ENCODE data around the gene GARIN5B. TPM values are rescaled to one million over a fixed set of nuclear protein-coding genes. Genes with fewer than 3 reads are reported as not detected.

GARIN5B gene
- total RNA-seq, 3 donors from 2014 or later (not counting 1 experiment from before 2014, with no cell fraction given) = not detected

GRCh38 chr19:55391191-55391670 lies 28.2 kb upstream of the GARIN5B start:
- DNase-seq (no peak), ATAC-seq (no peak)
- H3K4me1 ChIP-seq (ENCODE audit: control insufficient read depth, insufficient read depth, low read length) = peaks cover 42% of the 10 kb centered on the region
- H3K9me3 ChIP-seq (ENCODE audit: control insufficient read depth, insufficient read depth, low read length) = no peaks in the 10 kb centered on the region
- H3K36me3 ChIP-seq (ENCODE audit: control insufficient read depth, insufficient read depth, low read length) = peaks cover 43% of the 10 kb centered on the region
- Mint-ChIP-seq H3K27me3 (ENCODE audit: low read depth in 2 of 2) (no peaks in the 10 kb centered on the region), H3K4me1 (peaks cover 24 to 45% of the 10 kb centered on the region in 2 donors), H3K27ac (peak overlapping the region in 1 of 2 donors; percentile 80), H3K9me3 (no peaks in the 10 kb centered on the region), H3K4me3 (no peak overlapping the region), H3K36me3 (no peaks in the 10 kb centered on the region)
- no peak overlapping the region for H3K27ac ChIP-seq (ENCODE audit: low read length)
- 86% methylated on average over 10 of the region's 12 CpGs for WGBS (ENCODE audit: insufficient coverage)
- intact Hi-C loops (cut with micrococcal nuclease) = no loop called here
- no peak for TF ChIP-seq CTCF (IDR thresholded peaks at IDR 0.05)
- no peak overlapping the region for H3K4me3 ChIP-seq (ENCODE audit: low read length)
- no peaks in the 10 kb centered on the region for H3K27me3 ChIP-seq (ENCODE audit: control insufficient read depth, insufficient read depth, low read length)

- no peak for DNase-seq
Measured at GRCh38 chr19:55390461-55390880, 27.4 kb upstream of the GARIN5B start.

GRCh38 chr19:55389386-55390317 lies 26.6 kb upstream of the GARIN5B start:
- intact Hi-C loops (cut with micrococcal nuclease) = no loop called here
- Histone ChIP-seq H3K4me3 (ENCODE audit: low read length) (no peak overlapping the region), H3K4me1 (ENCODE audit: control insufficient read depth, insufficient read depth, low read length) (peaks cover 49% of the 10 kb centered on the region), H3K27ac (ENCODE audit: low read length) (no peak overlapping the region), H3K36me3 (ENCODE audit: control insufficient read depth, insufficient read depth, low read length) (peaks cover 43% of the 10 kb centered on the region), H3K27me3 (ENCODE audit: control insufficient read depth, insufficient read depth, low read length) (no peaks in the 10 kb centered on the region), H3K9me3 (ENCODE audit: control insufficient read depth, insufficient read depth, low read length) (no peaks in the 10 kb centered on the region)
- ATAC-seq (no peak), DNase-seq (no peak)
- WGBS (ENCODE audit: insufficient coverage) = 91% methylated on average over 21 of the region's 21 CpGs
- no peak for TF ChIP-seq CTCF (IDR thresholded peaks at IDR 0.05)
- Mint-ChIP-seq H3K27ac (peak overlapping the region; percentile 80 to 81), H3K4me1 (peaks cover 36 to 61% of the 10 kb centered on the region in 2 donors), H3K4me3 (peak overlapping the region; percentile 49), H3K36me3 (no peaks in the 10 kb centered on the region), H3K27me3 (ENCODE audit: low read depth in 2 of 2) (no peaks in the 10 kb centered on the region), H3K9me3 (no peaks in the 10 kb centered on the region)

More at GRCh38 chr19:55390461-55390880, 27.4 kb upstream of the GARIN5B start:
- H3K27ac ChIP-seq (ENCODE audit: low read length) = no peak overlapping the region
- no peak for TF ChIP-seq CTCF (IDR thresholded peaks at IDR 0.05)
- no peak for ATAC-seq
- H3K4me3 Mint-ChIP-seq = no peak overlapping the region
- H3K27ac Mint-ChIP-seq = peak overlapping the region in 1 of 2 donors; percentile 80
- H3K4me1 Mint-ChIP-seq = peaks cover 31 to 52% of the 10 kb centered on the region in 2 donors
- H3K27me3 ChIP-seq (ENCODE audit: control insufficient read depth, insufficient read depth, low read length) = no peaks in the 10 kb centered on the region
- 89% methylated on average over 7 of the region's 7 CpGs for WGBS (ENCODE audit: insufficient coverage)
- H3K9me3 Mint-ChIP-seq = no peaks in the 10 kb centered on the region
- H3K36me3 ChIP-seq (ENCODE audit: control insufficient read depth, insufficient read depth, low read length) = peaks cover 43% of the 10 kb centered on the region
- intact Hi-C loops (cut with micrococcal nuclease) = no loop called here
- H3K36me3 Mint-ChIP-seq = no peaks in the 10 kb centered on the region
- H3K9me3 ChIP-seq (ENCODE audit: control insufficient read depth, insufficient read depth, low read length) = no peaks in the 10 kb centered on the region
- H3K4me1 ChIP-seq (ENCODE audit: control insufficient read depth, insufficient read depth, low read length) = peaks cover 42% of the 10 kb centered on the region
- H3K4me3 ChIP-seq (ENCODE audit: low read length) = no peak overlapping the region
- no peaks in the 10 kb centered on the region for H3K27me3 Mint-ChIP-seq (ENCODE audit: low read depth in 2 of 2)
